ENCODE data around the gene TTBK1.

Gene TTBK1

DNA sequence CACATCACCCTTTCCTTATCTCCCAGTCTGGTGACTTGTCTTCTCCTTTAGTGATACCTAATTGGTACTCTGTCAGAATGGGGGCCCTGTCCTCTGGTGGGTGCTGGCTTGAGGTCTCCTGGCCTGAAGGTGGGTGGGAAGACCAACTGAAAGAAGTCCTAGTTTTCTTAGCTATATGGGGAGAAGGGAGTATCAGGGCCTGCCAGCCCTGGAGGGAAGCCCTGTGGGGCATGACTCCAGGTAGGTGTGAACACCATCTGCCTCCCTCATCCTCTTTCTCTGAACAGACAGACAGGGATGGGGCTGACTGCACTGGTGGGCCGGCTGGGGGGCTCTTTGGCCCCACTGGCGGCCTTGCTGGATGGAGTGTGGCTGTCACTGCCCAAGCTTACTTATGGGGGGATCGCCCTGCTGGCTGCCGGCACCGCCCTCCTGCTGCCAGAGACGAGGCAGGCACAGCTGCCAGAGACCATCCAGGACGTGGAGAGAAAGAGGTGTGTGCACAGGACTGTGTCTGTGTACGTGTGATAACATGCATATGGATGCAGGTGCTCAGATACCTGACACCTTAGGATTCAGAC, 60.6 kb downstream of the TTBK1 start:
- H3K4me3 Mint-ChIP-seq, result no peak overlapping the region
- DNase-seq, result no peak
- H3K4me1 Mint-ChIP-seq (ENCODE audit: low read depth), result peaks cover 5% of the 10 kb centered on the region
- no peaks in the 10 kb centered on the region for H3K9me3 Mint-ChIP-seq
- H3K27me3 Mint-ChIP-seq, result peaks cover 2% of the 10 kb centered on the region
- H3K36me3 Mint-ChIP-seq (ENCODE audit: low read depth), result no peaks in the 10 kb centered on the region
- no peak overlapping the region for H3K27ac Mint-ChIP-seq

GRCh38 chr6:43304361-43304760, 61.1 kb downstream of the TTBK1 start:
- Mint-ChIP-seq H3K27ac (no peak overlapping the region), H3K4me3 (no peak overlapping the region), H3K27me3 (no peaks in the 10 kb centered on the region)

GRCh38 chr6:43304882-43305281, 61.6 kb downstream of the TTBK1 start:
- Mint-ChIP-seq H3K4me1 (ENCODE audit: low read depth) (peaks cover 11% of the 10 kb centered on the region), H3K4me3 (no peak overlapping the region), H3K27ac (no peak overlapping the region)

More at GRCh38 chr6:43304361-43304760, 61.1 kb downstream of the TTBK1 start:
- Mint-ChIP-seq H3K4me1 (ENCODE audit: low read depth) (peaks cover 11% of the 10 kb centered on the region), H3K36me3 (ENCODE audit: low read depth) (no peaks in the 10 kb centered on the region), H3K9me3 (no peaks in the 10 kb centered on the region)
- DNase-seq, result no peak

DNA sequence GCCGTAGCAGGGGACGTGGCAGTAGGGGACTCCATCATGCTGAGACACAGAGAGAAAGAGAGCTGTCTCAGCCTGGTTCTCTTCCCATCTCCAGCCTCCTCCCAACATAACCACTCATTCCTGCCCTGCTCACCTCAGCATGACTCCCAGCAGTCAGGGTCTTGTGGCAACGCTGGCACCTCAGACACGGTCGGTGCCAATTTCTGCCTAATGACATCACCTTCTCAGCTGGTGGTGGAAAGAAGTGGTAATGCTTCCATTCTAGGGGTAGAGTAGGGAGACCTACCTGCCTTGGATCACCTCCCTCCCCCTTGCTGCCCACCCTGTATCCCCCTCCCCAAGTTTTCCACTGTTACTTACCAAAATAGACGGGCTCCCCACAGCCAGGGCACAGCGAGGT, 62.8 kb downstream of the TTBK1 start:
- H3K27ac Mint-ChIP-seq, result no peak overlapping the region
- H3K4me1 Mint-ChIP-seq (ENCODE audit: low read depth), result peaks cover 16% of the 10 kb centered on the region
- DNase-seq, result no peak
- H3K36me3 Mint-ChIP-seq (ENCODE audit: low read depth), result no peaks in the 10 kb centered on the region
- H3K27me3 Mint-ChIP-seq, result no peaks in the 10 kb centered on the region
- H3K4me3 Mint-ChIP-seq, result no peak overlapping the region
- no peaks in the 10 kb centered on the region for H3K9me3 Mint-ChIP-seq

More at GRCh38 chr6:43304882-43305281, 61.6 kb downstream of the TTBK1 start:
- no peak for DNase-seq
- Mint-ChIP-seq H3K27me3 (no peaks in the 10 kb centered on the region), H3K9me3 (no peaks in the 10 kb centered on the region), H3K36me3 (ENCODE audit: low read depth) (no peaks in the 10 kb centered on the region)

GRCh38 chr6:43307451-43308100, 64.3 kb downstream of the TTBK1 start:
- Mint-ChIP-seq H3K27ac (no peak overlapping the region), H3K4me1 (ENCODE audit: low read depth) (peaks cover 16% of the 10 kb centered on the region), H3K4me3 (no peak overlapping the region), H3K36me3 (ENCODE audit: low read depth) (no peaks in the 10 kb centered on the region), H3K27me3 (no peaks in the 10 kb centered on the region), H3K9me3 (no peaks in the 10 kb centered on the region)
- DNase-seq, result no peak

DNA sequence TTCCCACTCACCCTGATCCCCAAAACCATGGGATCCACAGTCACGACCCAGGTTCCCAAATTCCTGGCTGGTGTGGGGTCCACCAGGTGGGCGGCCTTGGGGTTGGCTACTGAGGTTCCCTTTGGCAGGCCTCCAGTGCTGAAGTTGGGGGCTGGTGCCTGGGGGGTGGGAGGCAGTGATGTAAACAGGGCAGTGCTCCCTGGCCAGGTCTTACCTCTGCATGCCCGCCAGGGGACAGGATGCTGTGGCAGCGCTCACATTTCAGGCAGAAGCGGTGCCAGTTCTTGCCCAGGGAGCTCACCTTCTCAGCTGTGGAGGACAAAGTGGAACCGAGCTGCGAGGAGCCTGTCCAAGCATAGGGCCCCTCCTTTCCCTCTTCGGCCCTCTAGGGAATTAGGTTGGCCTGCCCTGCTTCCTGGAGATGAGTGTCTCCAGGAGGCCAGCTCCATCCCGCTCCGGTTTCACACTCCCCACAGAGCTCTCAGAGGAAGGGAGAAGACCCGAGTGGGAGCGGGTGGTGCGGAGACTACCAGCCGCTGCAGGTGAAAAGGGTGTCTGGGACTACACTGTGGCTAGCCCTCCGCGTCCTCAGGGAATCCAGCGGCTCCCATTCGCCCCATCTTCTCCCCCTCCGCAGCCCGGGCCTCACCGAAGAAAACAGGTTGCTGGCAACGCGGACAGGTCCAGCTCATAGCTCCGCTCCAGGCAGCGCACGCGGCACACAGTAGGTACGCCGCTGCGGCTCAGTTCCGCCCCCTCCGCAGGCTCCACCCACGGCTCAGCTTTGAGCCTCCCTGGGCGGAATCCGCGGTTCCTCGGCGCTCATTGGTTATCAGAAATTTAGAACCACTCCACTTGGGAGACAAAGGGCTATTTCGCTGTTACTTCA, 65.1 kb downstream of the TTBK1 start, which contains the start of gene CRIP3:
TSS of gene CRIP3 (minus strand) at position 726 of the 889 bp plus-strand sequence. CDS start at position 692, 34 bp downstream.
- H3K36me3 Mint-ChIP-seq (ENCODE audit: low read depth), result no peaks in the 10 kb centered on the region
- H3K27ac Mint-ChIP-seq, result no peak within 1 kb of the TSS

DNA sequence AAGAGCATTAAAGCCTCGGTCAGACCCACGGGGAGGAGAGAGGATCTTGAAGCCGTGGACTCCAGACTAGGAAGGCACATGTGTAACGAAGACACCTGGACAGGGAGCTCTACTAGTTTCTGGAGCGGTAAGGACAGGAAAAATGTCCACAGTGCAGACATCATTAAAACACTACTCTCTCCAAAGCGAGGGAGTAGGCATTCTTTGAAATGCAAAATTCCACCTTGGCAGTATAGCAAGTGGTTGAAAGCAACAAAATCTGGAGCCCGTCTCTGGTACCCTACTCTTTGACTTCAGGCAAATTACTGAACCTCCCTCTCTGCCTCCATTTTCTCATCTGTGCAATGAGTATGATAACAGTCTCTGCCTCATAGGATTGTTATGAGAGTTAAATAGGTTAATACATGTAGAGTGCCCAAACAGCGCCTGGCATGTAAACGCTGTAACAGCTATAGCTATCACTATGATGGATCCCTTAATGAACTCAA, 65.8 kb downstream of the TTBK1 start:
- Mint-ChIP-seq H3K4me3 (peak overlapping the region; percentile 76), H3K4me1 (ENCODE audit: low read depth) (peaks cover 16% of the 10 kb centered on the region), H3K9me3 (no peaks in the 10 kb centered on the region), H3K27me3 (no peaks in the 10 kb centered on the region), H3K27ac (no peak overlapping the region), H3K36me3 (ENCODE audit: low read depth) (no peaks in the 10 kb centered on the region)
- no peak for DNase-seq

More for the DNA sequence above, 65.1 kb downstream of the TTBK1 start, which contains the start of gene CRIP3:
- no peaks in the 10 kb centered on the region for H3K9me3 Mint-ChIP-seq
- peak within 1 kb of the TSS; percentile 76 for H3K4me3 Mint-ChIP-seq
- H3K27me3 Mint-ChIP-seq, result no peaks in the 10 kb centered on the region
- peak; percentile 66 for DNase-seq
- H3K4me1 Mint-ChIP-seq (ENCODE audit: low read depth), result peaks cover 16% of the 10 kb centered on the region

- H3K9me3 Mint-ChIP-seq, result no peaks in the 10 kb centered on the region
- no peak overlapping the region for H3K27ac Mint-ChIP-seq
- H3K36me3 Mint-ChIP-seq (ENCODE audit: low read depth), result no peaks in the 10 kb centered on the region
- H3K27me3 Mint-ChIP-seq, result no peaks in the 10 kb centered on the region
- no peak overlapping the region for H3K4me3 Mint-ChIP-seq
- no peak for DNase-seq
- peaks cover 16% of the 10 kb centered on the region for H3K4me1 Mint-ChIP-seq (ENCODE audit: low read depth)
Observed at GRCh38 chr6:43310134-43310533, 66.9 kb downstream of the TTBK1 start.

GRCh38 chr6:43310624-43311023, 67.3 kb downstream of the TTBK1 start:
- no peaks in the 10 kb centered on the region for H3K27me3 Mint-ChIP-seq
- DNase-seq, result no peak
- no peaks in the 10 kb centered on the region for H3K9me3 Mint-ChIP-seq
- peaks cover 16% of the 10 kb centered on the region for H3K4me1 Mint-ChIP-seq (ENCODE audit: low read depth)
- H3K36me3 Mint-ChIP-seq (ENCODE audit: low read depth), result no peaks in the 10 kb centered on the region
- H3K4me3 Mint-ChIP-seq, result no peak overlapping the region
- no peak overlapping the region for H3K27ac Mint-ChIP-seq

- Mint-ChIP-seq H3K4me3 (no peak overlapping the region), H3K4me1 (ENCODE audit: low read depth) (peaks cover 16% of the 10 kb centered on the region), H3K27me3 (no peaks in the 10 kb centered on the region), H3K36me3 (ENCODE audit: low read depth) (no peaks in the 10 kb centered on the region), H3K27ac (no peak overlapping the region), H3K9me3 (no peaks in the 10 kb centered on the region)
- no peak for DNase-seq
Observed at GRCh38 chr6:43311666-43312065, 68.4 kb downstream of the TTBK1 start.

- DNase-seq, result no peak
- Mint-ChIP-seq H3K9me3 (no peaks in the 10 kb centered on the region), H3K36me3 (ENCODE audit: low read depth) (no peaks in the 10 kb centered on the region), H3K27me3 (no peaks in the 10 kb centered on the region), H3K4me3 (no peak overlapping the region), H3K27ac (no peak overlapping the region), H3K4me1 (ENCODE audit: low read depth) (peaks cover 11% of the 10 kb centered on the region)
Observed at GRCh38 chr6:43313813-43314212, 70.5 kb downstream of the TTBK1 start.

DNA sequence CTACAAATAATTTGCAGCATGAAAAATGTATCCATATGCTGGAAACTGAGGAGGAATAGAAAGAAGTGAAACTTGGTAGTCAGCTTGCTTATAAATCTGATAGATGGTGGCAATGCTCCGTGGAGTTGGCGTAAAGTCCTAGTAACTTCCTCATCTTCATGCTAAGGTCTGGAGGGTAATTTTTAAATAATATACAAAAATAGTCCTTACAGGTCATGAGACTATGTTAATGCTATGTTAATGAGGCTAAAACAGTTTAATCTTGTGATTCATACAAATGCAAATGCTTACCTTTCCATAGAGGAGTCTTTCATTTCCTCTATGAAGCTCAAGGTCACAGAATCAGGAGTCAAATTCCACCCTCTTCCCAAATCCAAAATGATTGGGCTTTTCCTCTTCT, 74.7 kb downstream of the TTBK1 start:
- H3K27ac Mint-ChIP-seq, result no peak overlapping the region
- no peaks in the 10 kb centered on the region for H3K27me3 Mint-ChIP-seq
- DNase-seq, result no peak
- no peaks in the 10 kb centered on the region for H3K9me3 Mint-ChIP-seq
- H3K36me3 Mint-ChIP-seq (ENCODE audit: low read depth), result no peaks in the 10 kb centered on the region
- no peaks in the 10 kb centered on the region for H3K4me1 Mint-ChIP-seq (ENCODE audit: low read depth)
- no peak overlapping the region for H3K4me3 Mint-ChIP-seq

GRCh38 chr6:43325876-43326275, 82.6 kb downstream of the TTBK1 start:
- H3K9me3 Mint-ChIP-seq, result no peaks in the 10 kb centered on the region
- H3K27me3 Mint-ChIP-seq, result no peaks in the 10 kb centered on the region
- H3K27ac Mint-ChIP-seq, result no peak overlapping the region
- no peak for DNase-seq
- H3K36me3 Mint-ChIP-seq (ENCODE audit: low read depth), result peaks cover 2% of the 10 kb centered on the region
- H3K4me1 Mint-ChIP-seq (ENCODE audit: low read depth), result no peaks in the 10 kb centered on the region
- H3K4me3 Mint-ChIP-seq, result no peak overlapping the region

- H3K4me1 Mint-ChIP-seq (ENCODE audit: low read depth), result peaks cover 14% of the 10 kb centered on the region
- no peaks in the 10 kb centered on the region for H3K27me3 Mint-ChIP-seq
- no peak overlapping the region for H3K27ac Mint-ChIP-seq
- peaks cover 2% of the 10 kb centered on the region for H3K36me3 Mint-ChIP-seq (ENCODE audit: low read depth)
- H3K9me3 Mint-ChIP-seq, result no peaks in the 10 kb centered on the region
- no peak for DNase-seq
- H3K4me3 Mint-ChIP-seq, result no peak overlapping the region
Observed at GRCh38 chr6:43328528-43328927, 85.2 kb downstream of the TTBK1 start.

Data from activated T-cell treated with anti-CD3 and anti-CD28 coated beads, Interleukin-2, amount 50 U/mL, for 24 hours (primary cell).